ENCODE results near the gene RC3H1.

Gene RC3H1

DNA sequence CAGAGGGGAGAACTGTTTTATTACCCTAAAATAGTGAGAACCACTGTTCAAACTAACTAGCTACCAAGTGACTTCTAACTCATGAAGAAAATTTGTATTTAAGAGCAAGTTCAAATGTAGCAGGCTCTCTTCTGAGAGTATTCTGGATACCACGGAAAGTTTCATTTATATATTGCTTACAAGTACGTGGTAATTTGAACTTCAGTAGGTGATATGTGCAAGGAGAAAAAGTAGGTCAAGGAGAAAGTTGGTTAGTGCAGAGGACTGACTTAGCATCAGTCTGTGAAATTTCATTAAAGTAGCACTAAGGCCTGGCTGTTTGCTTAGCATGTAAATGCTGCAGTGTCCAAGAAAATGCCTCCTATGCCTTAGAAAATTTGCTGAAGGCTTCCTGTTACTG is 121.7 kb downstream of the RC3H1 start:
- Mint-ChIP-seq H3K27me3 (no peaks in the 10 kb centered on the region), H3K36me3 (ENCODE audit: low read depth) (peaks cover 27% of the 10 kb centered on the region), H3K4me1 (ENCODE audit: low read depth) (peaks cover 11% of the 10 kb centered on the region), H3K27ac (no peak overlapping the region), H3K4me3 (no peak overlapping the region), H3K9me3 (no peaks in the 10 kb centered on the region)
- no peak for DNase-seq

GRCh38 chr1:173894189-173894588 is 128.0 kb downstream of the RC3H1 start:
- Mint-ChIP-seq H3K36me3 (ENCODE audit: low read depth) (peaks cover 49% of the 10 kb centered on the region), H3K9me3 (no peaks in the 10 kb centered on the region), H3K27me3 (no peaks in the 10 kb centered on the region), H3K27ac (no peak overlapping the region), H3K4me3 (no peak overlapping the region), H3K4me1 (ENCODE audit: low read depth) (peaks cover 11% of the 10 kb centered on the region)
- no peak for DNase-seq

DNA sequence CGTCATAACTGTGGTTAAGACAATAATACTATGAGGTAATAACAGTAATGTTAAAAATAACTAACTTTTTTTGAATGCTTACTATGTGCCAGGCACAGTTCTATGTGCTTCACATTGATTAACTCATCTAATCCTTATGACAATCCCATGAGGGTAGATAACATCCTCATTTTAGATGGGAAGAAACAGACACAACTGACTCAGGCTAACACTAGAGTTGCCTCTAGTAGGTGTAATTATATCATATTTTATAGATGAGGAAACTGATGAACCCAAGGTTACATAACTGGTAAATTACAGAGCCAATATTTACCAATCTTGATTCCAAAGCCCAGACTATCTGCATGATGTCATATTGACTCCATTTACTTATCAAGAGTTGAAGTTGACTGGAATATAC is 128.5 kb downstream of the RC3H1 start:
- Mint-ChIP-seq H3K36me3 (ENCODE audit: low read depth) (peaks cover 47% of the 10 kb centered on the region), H3K27ac (no peak overlapping the region), H3K27me3 (no peaks in the 10 kb centered on the region), H3K4me3 (no peak overlapping the region), H3K4me1 (ENCODE audit: low read depth) (peaks cover 11% of the 10 kb centered on the region), H3K9me3 (no peaks in the 10 kb centered on the region)
- DNase-seq = no peak

- no peaks in the 10 kb centered on the region for H3K27me3 Mint-ChIP-seq
- H3K27ac Mint-ChIP-seq = no peak overlapping the region
- no peak for DNase-seq
- no peak overlapping the region for H3K4me3 Mint-ChIP-seq
- no peaks in the 10 kb centered on the region for H3K9me3 Mint-ChIP-seq
- H3K36me3 Mint-ChIP-seq (ENCODE audit: low read depth) = peaks cover 69% of the 10 kb centered on the region
- H3K4me1 Mint-ChIP-seq (ENCODE audit: low read depth) = peaks cover 33% of the 10 kb centered on the region
These were observed 132.3 kb downstream of the RC3H1 start for GRCh38 chr1:173889885-173890284.

DNA sequence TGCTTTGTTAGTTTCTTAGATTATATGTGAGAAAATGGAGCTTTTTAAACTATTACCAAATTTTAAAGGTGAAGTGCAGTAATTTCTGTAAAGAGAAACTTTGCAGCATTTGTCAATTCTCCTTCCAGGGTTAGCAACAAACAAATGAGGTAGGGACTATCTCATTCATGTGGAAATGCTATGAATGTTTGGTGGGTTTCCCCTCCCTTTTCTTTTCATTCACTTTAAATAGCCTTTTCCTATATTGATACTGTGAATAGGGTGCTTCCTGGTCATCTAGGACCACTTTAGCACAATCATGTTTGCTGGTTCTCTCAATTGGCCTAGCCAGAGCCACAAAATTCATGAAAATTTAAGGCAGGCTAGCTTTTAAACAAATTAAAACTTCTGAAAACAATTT is 133.4 kb downstream of the RC3H1 start:
- peaks cover 68% of the 10 kb centered on the region for H3K36me3 Mint-ChIP-seq (ENCODE audit: low read depth)
- no peak overlapping the region for H3K27ac Mint-ChIP-seq
- no peaks in the 10 kb centered on the region for H3K27me3 Mint-ChIP-seq
- DNase-seq = no peak
- H3K4me1 Mint-ChIP-seq (ENCODE audit: low read depth) = peaks cover 28% of the 10 kb centered on the region
- H3K4me3 Mint-ChIP-seq = no peak overlapping the region
- H3K9me3 Mint-ChIP-seq = no peaks in the 10 kb centered on the region

- peaks cover 67% of the 10 kb centered on the region for H3K36me3 Mint-ChIP-seq (ENCODE audit: low read depth)
- no peak for DNase-seq
- H3K4me1 Mint-ChIP-seq (ENCODE audit: low read depth) = peaks cover 28% of the 10 kb centered on the region
- no peaks in the 10 kb centered on the region for H3K9me3 Mint-ChIP-seq
- no peaks in the 10 kb centered on the region for H3K27me3 Mint-ChIP-seq
- no peak overlapping the region for H3K4me3 Mint-ChIP-seq
- peak overlapping the region; percentile 42 for H3K27ac Mint-ChIP-seq
These were observed 134.5 kb downstream of the RC3H1 start for GRCh38 chr1:173887627-173888026.

DNA sequence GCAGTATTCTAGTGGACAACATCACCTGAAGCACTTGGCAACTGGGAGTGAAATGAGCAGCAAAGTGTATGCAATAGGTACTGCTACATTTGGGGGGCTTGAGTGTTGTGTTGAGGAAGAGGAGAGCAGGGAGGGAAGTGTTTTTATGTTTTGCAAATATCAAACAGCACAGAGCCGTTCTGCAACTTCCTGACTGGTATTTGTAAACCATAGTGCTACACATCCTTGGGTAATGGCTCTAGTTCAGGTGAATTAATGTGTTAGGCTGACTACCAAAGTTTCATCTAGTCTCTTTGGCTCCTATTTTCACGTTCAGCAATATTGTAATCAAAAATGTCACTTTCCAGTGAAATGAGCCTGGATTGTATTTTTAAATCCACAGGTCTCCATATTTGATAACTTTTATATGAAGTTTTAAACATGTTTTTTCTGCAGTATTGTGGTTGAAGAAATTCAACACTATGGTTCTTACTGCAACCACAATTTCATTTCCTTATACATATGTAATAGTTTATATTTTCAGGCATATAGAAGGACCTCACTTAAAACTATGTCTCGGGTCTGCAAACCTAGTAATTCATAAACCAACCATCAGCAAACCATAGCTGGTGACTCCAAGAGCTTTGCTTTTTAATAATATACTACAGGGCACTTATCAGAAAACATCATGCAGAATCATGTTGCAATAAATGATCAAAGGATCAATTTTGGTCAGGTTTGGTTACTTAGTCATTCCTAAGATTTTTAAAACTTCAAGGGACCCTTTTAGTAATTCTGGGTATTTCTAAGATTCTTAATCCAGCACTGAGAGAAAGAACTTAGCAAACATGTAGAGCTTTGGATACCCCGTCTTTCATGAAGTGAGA is 135.2 kb downstream of the RC3H1 start:
- no peak overlapping the region for H3K4me3 Mint-ChIP-seq
- H3K27me3 Mint-ChIP-seq = no peaks in the 10 kb centered on the region
- no peaks in the 10 kb centered on the region for H3K9me3 Mint-ChIP-seq
- H3K27ac Mint-ChIP-seq = peak overlapping the region; percentile 42
- peaks cover 28% of the 10 kb centered on the region for H3K4me1 Mint-ChIP-seq (ENCODE audit: low read depth)
- peaks cover 67% of the 10 kb centered on the region for H3K36me3 Mint-ChIP-seq (ENCODE audit: low read depth)
- no peak for DNase-seq

- DNase-seq = no peak
- Mint-ChIP-seq H3K9me3 (no peaks in the 10 kb centered on the region), H3K4me3 (no peak overlapping the region), H3K36me3 (ENCODE audit: low read depth) (peaks cover 67% of the 10 kb centered on the region), H3K27me3 (no peaks in the 10 kb centered on the region), H3K4me1 (ENCODE audit: low read depth) (peaks cover 22% of the 10 kb centered on the region), H3K27ac (no peak overlapping the region)
These were observed 137.5 kb downstream of the RC3H1 start for GRCh38 chr1:173884701-173885100.
